ENCODE results near the gene PPP3R1.

GRCh38 chr2:68217729-68218128, 34.6 kb downstream of the PPP3R1 start:
- TF ChIP-seq, protein P1, sequence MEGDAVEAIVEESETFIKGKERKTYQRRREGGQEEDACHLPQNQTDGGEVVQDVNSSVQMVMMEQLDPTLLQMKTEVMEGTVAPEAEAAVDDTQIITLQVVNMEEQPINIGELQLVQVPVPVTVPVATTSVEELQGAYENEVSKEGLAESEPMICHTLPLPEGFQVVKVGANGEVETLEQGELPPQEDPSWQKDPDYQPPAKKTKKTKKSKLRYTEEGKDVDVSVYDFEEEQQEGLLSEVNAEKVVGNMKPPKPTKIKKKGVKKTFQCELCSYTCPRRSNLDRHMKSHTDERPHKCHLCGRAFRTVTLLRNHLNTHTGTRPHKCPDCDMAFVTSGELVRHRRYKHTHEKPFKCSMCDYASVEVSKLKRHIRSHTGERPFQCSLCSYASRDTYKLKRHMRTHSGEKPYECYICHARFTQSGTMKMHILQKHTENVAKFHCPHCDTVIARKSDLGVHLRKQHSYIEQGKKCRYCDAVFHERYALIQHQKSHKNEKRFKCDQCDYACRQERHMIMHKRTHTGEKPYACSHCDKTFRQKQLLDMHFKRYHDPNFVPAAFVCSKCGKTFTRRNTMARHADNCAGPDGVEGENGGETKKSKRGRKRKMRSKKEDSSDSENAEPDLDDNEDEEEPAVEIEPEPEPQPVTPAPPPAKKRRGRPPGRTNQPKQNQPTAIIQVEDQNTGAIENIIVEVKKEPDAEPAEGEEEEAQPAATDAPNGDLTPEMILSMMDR (IDR thresholded peaks at IDR 0.05; ENCODE audit: low read depth, low read length, poor library complexity, severe bottlenecking): no peak
- no peak for TF ChIP-seq EZH2phosphoT487 (IDR thresholded peaks at IDR 0.05; ENCODE audit: borderline replicate concordance, low read length)

Data from DOHH2 (cell line).